HepG2 (cell line): Measurements from ENCODE around the gene A1CF.

Source experiments
- CEBPB ChIP-seq: IDR thresholded peaks from 2 replicates; pipeline ENCODE4 v1.6.1; 2011; ENCODE audit warnings: low read depth, low read length, improper control_type of control experiment, borderline replicate concordance
- IRX3 ChIP-seq: sonication (generic); formaldehyde crosslinking; IDR thresholded peaks from 2 replicates; pipeline ENCODE4 v1.8.1; 2023; ENCODE audit warnings: mild to moderate bottlenecking, low read depth, missing genetic modification reagents, borderline replicate concordance
- ISL2 ChIP-seq: sonication (generic); formaldehyde crosslinking; IDR thresholded peaks from 2 replicates; pipeline ENCODE4 v1.5.0; 2020; ENCODE audit warnings: missing genetic modification reagents
- NFATC3 ChIP-seq: sonication (generic); formaldehyde crosslinking; IDR thresholded peaks from 2 replicates; pipeline ENCODE4 v1.5.1; 2020; ENCODE audit warnings: mild to moderate bottlenecking, missing genetic modification reagents
- NR1H2 ChIP-seq: sonication (generic); formaldehyde crosslinking; IDR thresholded peaks from 2 replicates; pipeline ENCODE4 v1.8.1; 2022; ENCODE audit warnings: low read depth, missing genetic modification reagents, borderline replicate concordance
- NR2F6 ChIP-seq, 2 experiments: IDR thresholded peaks; 2 replicates each; pipeline ENCODE4 v1.6.1; 2016; ENCODE audit warnings: antibody characterized with exemption in 1 of 2, mild to moderate bottlenecking in 1 of 2
- PRMT3 ChIP-seq: sonication (generic); formaldehyde crosslinking; IDR thresholded peaks from 2 replicates; pipeline ENCODE4 v1.8.1; 2022; ENCODE audit warnings: low read depth, mild to moderate bottlenecking, moderate library complexity, missing genetic modification reagents, borderline replicate concordance
- RNF2 ChIP-seq: fragments of 450-650 bp; conservative IDR thresholded peaks from 2 replicates; pipeline ENCODE4 v1.6.1; 2016; ENCODE audit warnings: low read depth
- ZNF629 ChIP-seq: sonication (generic); formaldehyde crosslinking; conservative IDR thresholded peaks from 2 replicates; pipeline ENCODE4 v1.5.0; 2020; ENCODE audit warnings: missing genetic modification reagents
- TF ChIP-seq, protein P1 (sequence below): IDR thresholded peaks from 2 replicates; pipeline ENCODE4 v1.6.1; 2016

DNA sequence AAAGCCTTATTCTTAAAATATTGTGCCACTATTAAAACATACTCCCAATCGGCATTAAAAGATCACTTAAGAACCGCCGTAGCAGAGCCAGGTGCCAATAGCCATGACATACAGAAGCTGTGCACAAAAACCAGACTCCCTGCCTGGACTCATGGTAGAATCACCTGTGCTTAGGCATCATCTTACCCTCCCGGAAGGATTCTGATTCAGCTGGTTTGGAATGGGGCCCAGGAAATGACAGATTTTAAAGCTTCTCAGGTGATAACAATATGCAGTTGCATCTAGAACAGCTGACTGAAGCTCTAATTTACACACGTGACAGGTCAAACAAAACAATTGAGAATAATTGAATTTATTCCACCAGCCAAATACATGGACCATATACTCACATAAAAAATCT, 10.7 kb downstream of the A1CF start:
- no peak for TF ChIP-seq ISL2 (CRISPR knock-in tag)
- TF ChIP-seq CEBPB, result no peak
- no peak for TF ChIP-seq NR1H2 (CRISPR knock-in tag)
- no peak for TF ChIP-seq PRMT3 (CRISPR knock-in tag)
- TF ChIP-seq NR2F6 (IDR thresholded peaks at IDR 0.05), result no peak
- TF ChIP-seq NR2F6 (CRISPR knock-in tag; IDR thresholded peaks at IDR 0.05), result no peak
- TF ChIP-seq, protein P1, sequence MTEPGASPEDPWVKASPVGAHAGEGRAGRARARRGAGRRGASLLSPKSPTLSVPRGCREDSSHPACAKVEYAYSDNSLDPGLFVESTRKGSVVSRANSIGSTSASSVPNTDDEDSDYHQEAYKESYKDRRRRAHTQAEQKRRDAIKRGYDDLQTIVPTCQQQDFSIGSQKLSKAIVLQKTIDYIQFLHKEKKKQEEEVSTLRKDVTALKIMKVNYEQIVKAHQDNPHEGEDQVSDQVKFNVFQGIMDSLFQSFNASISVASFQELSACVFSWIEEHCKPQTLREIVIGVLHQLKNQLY (CRISPR knock-in tag), result no peak
- no peak for TF ChIP-seq ZNF629
- no peak for TF ChIP-seq IRX3
- no peak for TF ChIP-seq NFATC3 (CRISPR knock-in tag)
- TF ChIP-seq RNF2, result no peak
